GM19193 (cell line): ENCODE data around the gene MED13.

Experiments used
- POLR2A ChIP-seq: IDR thresholded peaks from 4 replicates; pipeline ENCODE4 v1.6.1; 2011; ENCODE audit not compliant: insufficient read depth, insufficient read length; ENCODE audit errors: extremely low read depth

The MED13 gene

GRCh38 chr17:62093188-62094155, 28.4 kb upstream of the MED13 start:
- TF ChIP-seq POLR2A, result no peak

- TF ChIP-seq POLR2A, result no peak
Observed at GRCh38 chr17:62092784-62093183, 27.7 kb upstream of the MED13 start.

- TF ChIP-seq POLR2A, result no peak
Observed at GRCh38 chr17:62091804-62092203, 26.7 kb upstream of the MED13 start.

- no peak for TF ChIP-seq POLR2A
Observed at GRCh38 chr17:62090868-62091267, 25.8 kb upstream of the MED13 start.

GRCh38 chr17:62090021-62090824, 25.1 kb upstream of the MED13 start:
- TF ChIP-seq POLR2A, result no peak

GRCh38 chr17:62089334-62089733, 24.3 kb upstream of the MED13 start:
- no peak for TF ChIP-seq POLR2A

GRCh38 chr17:62086737-62087136, 21.7 kb upstream of the MED13 start:
- TF ChIP-seq POLR2A, result no peak

GRCh38 chr17:62085511-62086408, 20.7 kb upstream of the MED13 start:
- TF ChIP-seq POLR2A, result no peak

- no peak for TF ChIP-seq POLR2A
Observed at GRCh38 chr17:62084585-62084984, 19.5 kb upstream of the MED13 start.

GRCh38 chr17:62083651-62084050, 18.6 kb upstream of the MED13 start:
- TF ChIP-seq POLR2A, result no peak

- TF ChIP-seq POLR2A, result no peak
Observed at GRCh38 chr17:62080647-62081046, 15.6 kb upstream of the MED13 start.

GRCh38 chr17:62078009-62078408, 12.9 kb upstream of the MED13 start:
- no peak for TF ChIP-seq POLR2A

GRCh38 chr17:62076864-62077788, 12.0 kb upstream of the MED13 start:
- TF ChIP-seq POLR2A, result no peak
